Measurements from ENCODE around the gene TMEM184C.

DNA sequence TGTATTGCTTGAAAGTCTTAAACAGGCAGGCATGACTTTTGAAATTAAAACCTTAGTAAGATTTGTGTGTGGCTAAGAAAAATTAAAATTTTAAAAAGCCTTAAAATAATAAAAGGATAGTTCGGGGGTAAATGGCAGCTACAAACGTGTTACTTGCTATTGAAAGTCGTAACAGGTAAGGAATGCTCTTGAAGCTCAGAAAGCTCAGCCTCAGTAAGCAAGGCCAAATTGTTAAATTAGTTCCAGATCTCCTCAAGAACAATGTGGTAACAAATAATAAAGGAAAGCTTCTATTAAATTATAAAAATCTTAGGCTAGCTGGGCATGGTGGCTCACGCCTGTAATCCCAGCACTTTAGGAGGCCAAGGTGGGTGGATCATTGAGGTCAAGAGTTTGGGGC is 41.3 kb downstream of the TMEM184C start:
- TF ChIP-seq, protein P1, sequence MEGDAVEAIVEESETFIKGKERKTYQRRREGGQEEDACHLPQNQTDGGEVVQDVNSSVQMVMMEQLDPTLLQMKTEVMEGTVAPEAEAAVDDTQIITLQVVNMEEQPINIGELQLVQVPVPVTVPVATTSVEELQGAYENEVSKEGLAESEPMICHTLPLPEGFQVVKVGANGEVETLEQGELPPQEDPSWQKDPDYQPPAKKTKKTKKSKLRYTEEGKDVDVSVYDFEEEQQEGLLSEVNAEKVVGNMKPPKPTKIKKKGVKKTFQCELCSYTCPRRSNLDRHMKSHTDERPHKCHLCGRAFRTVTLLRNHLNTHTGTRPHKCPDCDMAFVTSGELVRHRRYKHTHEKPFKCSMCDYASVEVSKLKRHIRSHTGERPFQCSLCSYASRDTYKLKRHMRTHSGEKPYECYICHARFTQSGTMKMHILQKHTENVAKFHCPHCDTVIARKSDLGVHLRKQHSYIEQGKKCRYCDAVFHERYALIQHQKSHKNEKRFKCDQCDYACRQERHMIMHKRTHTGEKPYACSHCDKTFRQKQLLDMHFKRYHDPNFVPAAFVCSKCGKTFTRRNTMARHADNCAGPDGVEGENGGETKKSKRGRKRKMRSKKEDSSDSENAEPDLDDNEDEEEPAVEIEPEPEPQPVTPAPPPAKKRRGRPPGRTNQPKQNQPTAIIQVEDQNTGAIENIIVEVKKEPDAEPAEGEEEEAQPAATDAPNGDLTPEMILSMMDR (IDR thresholded peaks at IDR 0.05) = no peak
- no peak for TF ChIP-seq POLR2A (IDR thresholded peaks at IDR 0.05)

Measured in body of pancreas (tissue), 4 donors.